SH-SY5Y (cell line): ENCODE results near the gene C1orf198.

Experiments used
- GATA2 ChIP-seq: IDR thresholded peaks from 2 replicates; pipeline ENCODE4 v1.6.1; 2011; ENCODE audit warnings: mild to moderate bottlenecking, low read depth, low read length
- GATA3 ChIP-seq: IDR thresholded peaks from 2 replicates; pipeline ENCODE4 v1.6.1; 2011; ENCODE audit warnings: low read depth, mild to moderate bottlenecking, low read length, moderate library complexity

- no peak for TF ChIP-seq GATA3
- TF ChIP-seq GATA2 = no peak
These were observed 49.4 kb downstream of the C1orf198 start for GRCh38 chr1:230818901-230819300.
